ENCODE results near the gene B3GNT8.
"Not testable (repeated sequence)": the region's sequence is repeated elsewhere in the genome, so short reads cannot be mapped to it uniquely, and the experiment has no call there.

B3GNT8 gene

GRCh38 chr19:41435936-41436673 is 8.9 kb upstream of the B3GNT8 start:
- no peak for DNase-seq

GRCh38 chr19:41435376-41435775 is 8.2 kb upstream of the B3GNT8 start:
- DNase-seq: not testable (repeated sequence)

- no peak for DNase-seq
Observed at GRCh38 chr19:41434450-41434849, 7.3 kb upstream of the B3GNT8 start.

GRCh38 chr19:41433171-41433570 is 6.0 kb upstream of the B3GNT8 start:
- no peak for DNase-seq

- no peak for DNase-seq
Observed at GRCh38 chr19:41431426-41432386, 4.5 kb upstream of the B3GNT8 start.

GRCh38 chr19:41430922-41431321 is 3.7 kb upstream of the B3GNT8 start:
- DNase-seq: no peak

GRCh38 chr19:41428481-41428859 is 1.3 kb upstream of the B3GNT8 start:
- no peak for DNase-seq

- peak; percentile 55 for DNase-seq
Observed at GRCh38 chr19:41427647-41428480, 690 bp upstream of the B3GNT8 start.

- no peak for DNase-seq
Observed at GRCh38 chr19:41426116-41426841, 895 bp downstream of the B3GNT8 start.

GRCh38 chr19:41425174-41426115 is 1.7 kb downstream of the B3GNT8 start:
- no peak for DNase-seq

GRCh38 chr19:41424335-41425173 is 2.6 kb downstream of the B3GNT8 start:
- no peak for DNase-seq

GRCh38 chr19:41422955-41423354 is 4.2 kb downstream of the B3GNT8 start:
- DNase-seq: no peak

GRCh38 chr19:41422456-41422855 is 4.7 kb downstream of the B3GNT8 start:
- no peak for DNase-seq

GRCh38 chr19:41421973-41422372 is 5.2 kb downstream of the B3GNT8 start:
- no peak for DNase-seq

- DNase-seq: no peak
Observed at GRCh38 chr19:41421314-41421713, 5.9 kb downstream of the B3GNT8 start.

GRCh38 chr19:41420101-41420880 is 6.9 kb downstream of the B3GNT8 start:
- no peak for DNase-seq

GRCh38 chr19:41416194-41416674 is 10.9 kb downstream of the B3GNT8 start:
- no peak for DNase-seq

GRCh38 chr19:41415154-41415571 is 12.0 kb downstream of the B3GNT8 start:
- peak; percentile 36 for DNase-seq

GRCh38 chr19:41414461-41414860 is 12.7 kb downstream of the B3GNT8 start:
- DNase-seq: no peak
